GM15510 (cell line): ENCODE data around the gene HLA-DQB1.

Experiments
- POLR2A ChIP-seq: IDR thresholded peaks from 3 replicates; pipeline ENCODE4 v1.6.1; 2011; ENCODE audit warnings: borderline replicate concordance; ENCODE audit not compliant: insufficient read length; ENCODE audit errors: extremely low read depth

HLA-DQB1 gene

DNA sequence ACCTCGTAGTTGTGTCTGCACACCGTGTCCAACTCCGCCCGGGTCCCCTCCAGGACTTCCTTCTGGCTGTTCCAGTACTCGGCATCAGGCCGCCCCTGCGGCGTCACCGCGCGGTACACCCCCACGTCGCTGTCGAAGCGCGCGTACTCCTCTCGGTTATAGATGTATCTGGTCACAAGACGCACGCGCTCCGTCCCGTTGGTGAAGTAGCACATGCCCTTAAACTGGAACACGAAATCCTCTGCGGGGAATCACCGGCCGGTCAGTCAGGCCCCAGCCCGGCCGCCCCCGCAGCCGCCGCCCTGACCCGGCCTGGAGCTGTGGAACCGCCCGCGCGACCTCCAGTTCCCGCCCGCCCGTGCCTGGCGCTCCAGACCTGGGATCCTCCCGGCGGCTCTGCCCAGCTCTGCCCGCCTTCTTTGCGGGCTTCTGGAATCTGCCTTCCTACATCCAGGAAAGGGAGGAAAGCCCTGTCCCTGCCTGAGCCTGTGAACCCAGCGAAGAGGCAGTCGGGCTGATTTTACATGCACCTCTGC, 1.6 kb downstream of the HLA-DQB1 start:
- TF ChIP-seq POLR2A: no peak

DNA sequence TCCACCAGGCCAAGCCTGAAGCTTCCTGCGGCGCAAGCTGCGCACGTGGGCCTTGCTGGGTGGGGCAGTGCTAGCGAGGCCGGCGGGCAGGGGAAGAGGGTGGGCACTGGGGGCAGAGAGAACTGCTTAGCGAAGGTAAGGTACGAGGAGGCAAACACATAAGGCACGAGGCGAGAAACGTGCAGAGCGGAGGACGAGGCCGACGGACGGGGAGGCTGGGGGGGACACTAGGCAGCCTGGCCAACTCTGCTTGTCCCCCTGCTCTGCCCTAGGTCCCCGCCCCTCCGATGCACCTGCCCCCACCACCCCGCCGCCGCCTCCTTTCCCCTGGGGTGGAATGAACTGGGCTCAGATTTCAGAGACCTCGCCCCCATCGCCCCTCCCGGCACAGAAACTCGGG, 2.1 kb downstream of the HLA-DQB1 start:
- no peak for TF ChIP-seq POLR2A

DNA sequence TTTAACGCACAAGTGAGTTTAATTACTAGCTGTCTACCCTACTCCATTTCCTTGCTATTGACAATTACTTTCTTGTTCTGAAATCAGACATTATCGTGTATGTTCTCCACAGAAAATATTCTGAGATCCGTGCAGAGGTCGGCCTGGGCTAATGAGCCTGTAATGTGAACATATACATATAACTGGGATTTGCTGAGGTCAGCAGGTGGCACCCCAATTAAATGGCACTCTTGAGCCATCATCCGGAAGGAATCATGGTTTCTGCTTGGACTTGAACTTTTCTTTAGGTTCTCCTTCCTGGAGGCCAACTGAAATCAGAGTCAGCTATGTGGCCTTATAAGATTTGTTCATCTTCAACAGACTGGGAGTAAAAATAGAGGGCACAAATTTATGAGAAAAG, 3.6 kb downstream of the HLA-DQB1 start:
- TF ChIP-seq POLR2A: no peak

DNA sequence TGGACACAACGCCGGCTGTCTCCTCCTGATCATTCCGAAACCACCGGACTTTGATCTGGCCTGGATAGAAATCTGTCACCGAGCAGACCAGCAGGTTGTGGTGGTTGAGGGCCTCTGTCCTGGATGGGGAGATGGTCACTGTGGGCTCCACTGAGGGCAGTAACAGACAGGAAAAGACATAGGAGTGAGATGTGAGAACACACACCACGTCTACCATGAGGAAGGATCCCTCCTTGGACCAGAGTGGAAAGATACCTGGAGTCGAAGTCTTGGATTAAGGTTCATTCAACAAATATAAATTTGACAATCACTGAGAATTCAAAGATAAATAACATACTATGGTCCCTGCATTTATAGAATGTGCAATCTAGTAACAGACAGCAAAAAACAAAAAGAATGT, 4.4 kb downstream of the HLA-DQB1 start:
- TF ChIP-seq POLR2A: no peak

GRCh38 chr6:32659856-32660595, 6.4 kb downstream of the HLA-DQB1 start:
- no peak for TF ChIP-seq POLR2A

DNA sequence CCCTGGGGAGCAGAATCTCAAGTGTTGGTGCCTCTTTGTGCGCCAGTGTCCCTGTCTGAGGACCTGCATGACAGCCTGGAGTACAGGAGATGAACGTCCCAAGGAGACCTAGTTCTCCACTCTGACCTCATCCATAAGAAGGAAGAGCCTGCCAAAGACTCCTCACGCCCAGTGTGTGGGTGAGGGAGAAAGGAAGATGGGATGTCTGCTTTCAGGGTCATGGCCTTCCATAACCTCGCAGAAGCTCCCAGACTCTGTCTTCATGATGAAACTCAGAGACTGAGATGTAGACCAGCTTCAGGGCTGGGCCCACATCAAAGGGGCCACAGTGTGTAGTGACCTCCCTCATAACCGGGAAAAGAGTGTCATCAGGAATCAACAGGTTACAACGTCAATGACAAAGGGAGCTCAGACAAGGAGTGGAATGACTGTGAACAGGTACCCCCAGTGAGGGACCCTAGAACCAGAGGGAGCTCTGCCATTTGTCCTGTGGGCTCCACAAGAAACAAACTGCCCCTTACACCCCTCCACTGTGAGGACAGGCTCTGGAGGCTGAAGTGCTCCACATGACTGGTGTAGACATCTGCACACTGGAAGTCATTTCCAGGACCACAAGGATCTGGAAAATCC, 8.1 kb downstream of the HLA-DQB1 start:
- TF ChIP-seq POLR2A: peak; percentile 34

DNA sequence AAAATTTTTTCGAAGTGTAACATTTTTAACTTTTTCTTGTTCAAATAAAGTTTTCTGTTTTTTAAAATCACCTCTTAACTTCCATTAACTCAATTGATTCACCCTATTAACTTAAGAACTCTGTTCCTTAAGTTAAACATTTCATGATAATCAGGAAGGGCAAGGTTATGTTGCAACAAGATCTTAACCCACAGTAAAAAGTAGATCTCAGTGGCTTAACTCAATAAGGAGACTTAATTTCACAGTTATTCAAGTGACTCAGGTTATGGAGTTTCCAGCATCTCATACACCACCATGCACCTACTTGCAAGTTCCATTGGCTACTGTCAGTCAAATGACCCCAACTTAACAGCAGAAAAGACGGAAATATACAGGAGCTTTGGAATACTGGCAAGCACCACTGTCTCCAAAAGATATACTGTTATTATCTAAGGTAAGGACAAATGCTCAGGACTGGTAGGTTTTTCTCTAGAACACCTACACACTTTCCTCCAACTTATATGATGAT, 11.2 kb downstream of the HLA-DQB1 start:
- TF ChIP-seq POLR2A: no peak

DNA sequence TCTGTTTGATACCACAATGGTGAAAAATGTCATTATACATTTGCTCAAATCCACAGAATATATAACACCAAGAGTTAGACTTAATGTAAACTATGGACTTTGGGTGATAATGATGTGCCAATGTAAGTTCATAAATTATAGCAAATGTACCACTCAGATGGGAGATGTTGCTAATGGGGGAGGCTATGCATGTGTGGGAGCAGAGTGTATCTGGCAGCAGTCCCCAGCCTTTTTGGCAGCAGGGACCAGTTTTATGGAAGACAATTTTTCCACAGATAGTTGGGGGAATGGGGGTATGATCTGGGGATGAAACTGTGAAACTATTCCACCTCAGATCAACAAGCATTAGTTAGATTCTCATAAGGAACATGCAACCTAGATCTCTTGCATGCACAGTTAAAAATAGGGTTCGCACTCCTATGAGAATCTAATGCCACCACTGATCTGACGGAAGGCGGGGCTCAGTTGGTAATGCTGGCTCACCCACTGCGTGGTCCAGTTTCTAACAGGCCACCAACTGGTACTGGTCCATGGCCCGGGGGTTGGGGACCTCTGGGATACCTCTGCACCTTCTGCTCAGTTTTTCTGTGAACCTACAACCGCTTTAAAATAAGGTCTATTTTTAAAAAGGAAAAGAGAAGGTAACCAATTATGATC, 21.3 kb downstream of the HLA-DQB1 start:
- no peak for TF ChIP-seq POLR2A

DNA sequence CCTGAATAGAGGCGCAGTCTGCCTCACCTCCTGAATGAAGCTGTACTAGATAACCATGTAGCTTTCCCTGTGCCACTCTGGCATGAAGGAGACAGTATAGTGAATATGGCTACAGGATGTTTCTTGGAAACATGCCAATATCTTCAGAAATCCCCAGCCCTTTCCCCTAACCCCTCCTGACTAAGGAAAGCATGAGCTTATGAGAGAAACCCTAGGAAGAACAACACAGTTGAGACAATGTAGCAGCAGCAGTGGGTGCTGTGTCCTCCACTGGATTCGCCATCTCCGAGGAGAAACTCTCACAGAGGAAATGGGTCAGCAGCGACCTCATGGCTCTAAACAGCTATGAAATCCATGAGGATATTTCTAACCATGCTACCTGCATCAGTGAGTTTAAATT, 22.6 kb downstream of the HLA-DQB1 start:
- TF ChIP-seq POLR2A: no peak

GRCh38 chr6:32642720-32643106, 23.7 kb downstream of the HLA-DQB1 start:
- no peak for TF ChIP-seq POLR2A

GRCh38 chr6:32641122-32641521, 25.3 kb downstream of the HLA-DQB1 start:
- TF ChIP-seq POLR2A: no peak

DNA sequence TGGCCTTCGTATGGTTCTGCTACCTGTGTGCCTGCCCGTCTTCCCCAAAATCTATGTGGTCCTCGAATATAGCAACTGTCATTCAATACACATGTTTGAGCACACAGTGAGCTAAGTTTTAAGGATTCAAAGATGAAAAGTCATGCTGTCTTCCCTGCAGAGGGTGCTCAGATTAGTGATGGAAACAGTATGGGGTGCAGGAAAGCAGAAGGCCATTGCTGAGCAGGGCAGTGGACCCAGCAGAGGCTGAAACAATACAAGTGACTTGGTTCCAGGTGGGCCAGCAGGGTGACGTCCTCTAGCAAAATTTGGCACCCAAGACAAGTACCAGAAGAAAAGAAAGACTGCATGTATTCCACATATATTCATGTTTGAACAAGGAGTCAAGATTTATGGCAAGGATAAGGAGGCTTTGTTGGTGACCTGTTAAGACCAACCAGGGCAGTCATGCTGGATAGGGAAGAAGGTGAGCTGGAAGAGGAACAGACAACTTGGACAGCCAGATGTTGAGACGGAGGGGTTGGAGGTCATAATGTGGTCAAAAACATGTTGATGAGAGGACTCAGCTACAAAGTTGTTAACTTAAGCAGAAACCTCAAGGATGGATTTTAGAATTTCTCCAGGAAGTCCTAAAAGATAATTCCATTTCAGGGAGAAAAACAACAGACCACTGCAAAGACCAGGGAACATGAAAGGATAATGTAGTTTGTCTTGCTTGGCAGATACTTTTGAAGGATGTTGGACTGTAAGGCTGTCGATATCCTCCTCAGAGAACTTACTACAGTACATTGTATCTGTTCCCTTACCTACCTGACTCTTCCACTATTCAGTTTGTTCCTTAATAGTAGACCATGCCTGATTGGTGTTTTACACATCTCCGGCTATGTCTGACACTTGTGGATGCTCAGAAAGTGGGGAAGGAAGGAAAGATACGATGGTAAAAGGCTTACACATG, 26.7 kb downstream of the HLA-DQB1 start:
- TF ChIP-seq POLR2A: no peak

- TF ChIP-seq POLR2A: no peak
Observed at GRCh38 chr6:32638532-32639219, 27.8 kb downstream of the HLA-DQB1 start.

DNA sequence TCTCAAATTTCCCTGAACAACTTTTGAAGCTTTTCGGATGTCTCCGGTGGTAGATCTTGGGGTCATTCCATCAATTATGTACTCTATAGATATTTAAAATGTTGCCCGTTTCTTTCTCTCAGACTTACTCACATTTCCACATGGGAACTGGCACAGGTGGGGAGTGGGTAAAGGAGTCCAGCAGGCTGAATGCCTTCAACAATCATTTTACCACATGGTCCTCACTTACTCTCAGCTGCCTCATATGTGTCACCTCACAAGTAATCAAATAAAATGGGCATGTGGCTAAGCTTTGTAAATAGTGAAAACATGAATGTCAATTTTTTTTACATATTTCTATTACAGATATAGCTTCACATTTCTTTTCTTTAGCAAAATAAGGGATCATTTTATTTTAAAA, 28.6 kb downstream of the HLA-DQB1 start:
- no peak for TF ChIP-seq POLR2A
